Measurements from ENCODE around the gene MARCHF9.
"Not testable (repeated sequence)": the region's sequence is repeated elsewhere in the genome, so short reads cannot be mapped to it uniquely, and the experiment has no call there.

The MARCHF9 gene

DNA sequence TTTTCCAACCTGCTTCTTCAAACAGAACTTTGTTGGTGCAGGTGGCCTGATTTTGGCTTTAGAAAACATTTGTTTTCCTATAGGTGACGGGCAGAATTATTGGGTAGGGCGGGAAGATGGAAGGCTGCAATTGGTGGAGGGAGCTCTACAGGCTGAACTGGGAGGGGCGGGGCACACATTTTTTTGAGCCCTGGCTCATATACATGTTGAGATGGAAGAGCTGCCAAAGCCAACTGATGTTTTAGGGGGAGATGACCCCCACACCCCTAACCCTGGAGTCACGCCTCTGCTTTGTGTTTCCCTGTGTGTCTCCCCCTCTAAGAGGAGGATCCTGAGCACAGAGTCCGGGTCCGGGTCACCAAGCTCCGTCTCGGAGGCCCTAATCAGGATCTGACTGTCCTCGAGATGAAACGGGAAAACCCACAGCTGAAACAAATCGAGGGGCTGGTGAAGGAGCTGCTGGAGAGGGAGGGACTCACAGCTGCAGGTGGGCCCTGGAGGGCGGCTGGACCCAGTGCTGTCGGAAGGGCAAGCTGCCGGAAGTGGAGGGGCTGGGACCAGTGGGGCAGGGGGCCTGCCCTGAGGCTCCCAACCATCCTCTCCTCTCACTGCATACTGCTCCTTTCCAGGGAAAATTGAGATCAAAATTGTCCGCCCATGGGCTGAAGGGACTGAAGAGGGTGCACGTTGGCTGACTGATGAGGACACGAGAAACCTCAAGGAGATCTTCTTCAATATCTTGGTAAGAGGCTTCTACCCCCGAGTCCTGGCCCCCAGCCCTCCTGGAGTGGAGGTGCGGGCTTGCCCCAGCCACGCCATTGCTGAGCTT is 34.9 kb upstream of the MARCHF9 start:
- H3K36me3 Mint-ChIP-seq (ENCODE audit: low read depth) = peaks cover 39% of the 10 kb centered on the region

DNA sequence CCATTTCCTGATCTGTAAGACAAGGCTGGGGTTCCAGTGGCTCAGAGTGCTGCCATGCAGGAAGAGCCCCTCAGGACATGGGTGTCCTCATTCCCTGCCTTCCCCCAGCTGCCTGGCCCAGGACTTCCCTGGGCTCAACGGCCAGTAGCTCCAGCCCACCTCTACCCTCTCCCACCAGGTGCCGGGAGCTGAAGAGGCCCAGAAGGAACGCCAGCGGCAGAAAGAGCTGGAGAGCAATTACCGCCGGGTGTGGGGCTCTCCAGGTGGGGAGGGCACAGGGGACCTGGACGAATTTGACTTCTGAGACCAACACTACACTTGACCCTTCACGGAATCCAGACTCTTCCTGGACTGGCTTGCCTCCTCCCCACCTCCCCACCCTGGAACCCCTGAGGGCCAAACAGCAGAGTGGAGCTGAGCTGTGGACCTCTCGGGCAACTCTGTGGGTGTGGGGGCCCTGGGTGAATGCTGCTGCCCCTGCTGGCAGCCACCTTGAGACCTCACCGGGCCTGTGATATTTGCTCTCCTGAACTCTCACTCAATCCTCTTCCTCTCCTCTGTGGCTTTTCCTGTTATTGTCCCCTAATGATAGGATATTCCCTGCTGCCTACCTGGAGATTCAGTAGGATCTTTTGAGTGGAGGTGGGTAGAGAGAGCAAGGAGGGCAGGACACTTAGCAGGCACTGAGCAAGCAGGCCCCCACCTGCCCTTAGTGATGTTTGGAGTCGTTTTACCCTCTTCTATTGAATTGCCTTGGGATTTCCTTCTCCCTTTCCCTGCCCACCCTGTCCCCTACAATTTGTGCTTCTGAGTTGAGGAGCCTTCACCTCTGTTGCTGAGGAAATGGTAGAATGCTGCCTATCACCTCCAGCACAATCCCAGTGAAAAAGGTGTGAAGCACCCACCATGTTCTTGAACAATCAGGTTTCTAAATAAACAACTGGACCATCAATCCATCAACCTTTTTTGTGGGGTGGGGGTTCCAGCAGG is 34.0 kb upstream of the MARCHF9 start:
- TF ChIP-seq, protein P1, sequence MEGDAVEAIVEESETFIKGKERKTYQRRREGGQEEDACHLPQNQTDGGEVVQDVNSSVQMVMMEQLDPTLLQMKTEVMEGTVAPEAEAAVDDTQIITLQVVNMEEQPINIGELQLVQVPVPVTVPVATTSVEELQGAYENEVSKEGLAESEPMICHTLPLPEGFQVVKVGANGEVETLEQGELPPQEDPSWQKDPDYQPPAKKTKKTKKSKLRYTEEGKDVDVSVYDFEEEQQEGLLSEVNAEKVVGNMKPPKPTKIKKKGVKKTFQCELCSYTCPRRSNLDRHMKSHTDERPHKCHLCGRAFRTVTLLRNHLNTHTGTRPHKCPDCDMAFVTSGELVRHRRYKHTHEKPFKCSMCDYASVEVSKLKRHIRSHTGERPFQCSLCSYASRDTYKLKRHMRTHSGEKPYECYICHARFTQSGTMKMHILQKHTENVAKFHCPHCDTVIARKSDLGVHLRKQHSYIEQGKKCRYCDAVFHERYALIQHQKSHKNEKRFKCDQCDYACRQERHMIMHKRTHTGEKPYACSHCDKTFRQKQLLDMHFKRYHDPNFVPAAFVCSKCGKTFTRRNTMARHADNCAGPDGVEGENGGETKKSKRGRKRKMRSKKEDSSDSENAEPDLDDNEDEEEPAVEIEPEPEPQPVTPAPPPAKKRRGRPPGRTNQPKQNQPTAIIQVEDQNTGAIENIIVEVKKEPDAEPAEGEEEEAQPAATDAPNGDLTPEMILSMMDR (IDR thresholded peaks at IDR 0.05; ENCODE audit: unreplicated experiment in 3 of 3) = no peak
- Mint-ChIP-seq H3K27ac (no peak overlapping the region), H3K4me1 (no peaks in the 10 kb centered on the region), H3K36me3 (ENCODE audit: low read depth) (peaks cover 35% of the 10 kb centered on the region), H3K27me3 (ENCODE audit: low read depth) (peaks cover 33% of the 10 kb centered on the region), H3K9me3 (no peaks in the 10 kb centered on the region), H3K4me3 (no peak overlapping the region)

More for the DNA sequence above, 34.9 kb upstream of the MARCHF9 start:
- Mint-ChIP-seq H3K27me3 (ENCODE audit: low read depth) (peaks cover 25% of the 10 kb centered on the region), H3K27ac (no peak overlapping the region), H3K9me3 (no peaks in the 10 kb centered on the region), H3K4me1 (no peaks in the 10 kb centered on the region), H3K4me3 (no peak overlapping the region)
- TF ChIP-seq, protein P1 (IDR thresholded peaks at IDR 0.05; ENCODE audit: unreplicated experiment in 3 of 3) = no peak

- H3K9me3 Mint-ChIP-seq, H3K4me1 Mint-ChIP-seq, H3K4me3 Mint-ChIP-seq, H3K27ac Mint-ChIP-seq: not testable (repeated sequence)
- H3K27me3 Mint-ChIP-seq (ENCODE audit: low read depth) = peaks cover 41% of the 10 kb centered on the region
- H3K36me3 Mint-ChIP-seq (ENCODE audit: low read depth) = peaks cover 31% of the 10 kb centered on the region
Measured at GRCh38 chr12:57721846-57722608, 32.9 kb upstream of the MARCHF9 start.

- Mint-ChIP-seq H3K27ac (no peak overlapping the region), H3K36me3 (ENCODE audit: low read depth) (peaks cover 29% of the 10 kb centered on the region), H3K27me3 (ENCODE audit: low read depth) (peaks cover 50% of the 10 kb centered on the region), H3K4me1 (no peaks in the 10 kb centered on the region), H3K4me3 (no peak overlapping the region), H3K9me3 (no peaks in the 10 kb centered on the region)
- TF ChIP-seq, protein P1 (IDR thresholded peaks at IDR 0.05; ENCODE audit: unreplicated experiment in 3 of 3) = no peak
Measured at GRCh38 chr12:57722716-57723629, 31.9 kb upstream of the MARCHF9 start.

- Mint-ChIP-seq H3K4me3 (no peak overlapping the region), H3K9me3 (no peaks in the 10 kb centered on the region), H3K36me3 (ENCODE audit: low read depth) (peaks cover 28% of the 10 kb centered on the region), H3K4me1 (no peaks in the 10 kb centered on the region), H3K27ac (no peak overlapping the region), H3K27me3 (ENCODE audit: low read depth) (peaks cover 57% of the 10 kb centered on the region)
- TF ChIP-seq, protein P1 (IDR thresholded peaks at IDR 0.05; ENCODE audit: unreplicated experiment in 3 of 3) = no peak
Measured at GRCh38 chr12:57723630-57723962, 31.3 kb upstream of the MARCHF9 start.
